IMR-90 (cell line): ENCODE measurements around the gene KDR. TPM values are rescaled to one million over a fixed set of nuclear protein-coding genes. Genes with fewer than 3 reads are reported as not detected.

Experiments
- ATAC-seq: fragments of 200-7000 bp; cut with Tn5 transposase; 2 replicates; pipeline ENCODE4 v1.9.1; 2020; ENCODE audit warnings: low read depth, mild to moderate bottlenecking, moderate library complexity
- BruUV-seq: library from RNA; stranded (reverse); fragments of 400-500 nt; replicated peaks from 2 replicates; lab custom pipeline; 2021; lab: Mats Ljungman, UMichigan
- CTCF ChIA-PET: fragments of 300-600 bp; formaldehyde crosslinking; extraction: SDS; loops from one replicate; lab custom pipeline; 2021; ENCODE audit warnings: antibody characterized with exemption; lab: Yijun Ruan, JAX
- POLR2A ChIA-PET: fragments of 300-600 bp; sonication (Branson Sonifier 250); formaldehyde crosslinking; loops from one replicate; lab custom pipeline; 2022; ENCODE audit warnings: antibody characterized with exemption; ENCODE audit not compliant: unreplicated experiment; lab: Charles Lee
- DNase-seq: peaks from one replicate; pipeline ENCODE4 v3.0.0; 2013
- H2AFZ ChIP-seq: replicated peaks from 2 replicates; pipeline ENCODE3; 2013; ENCODE audit warnings: low read length, mild to moderate bottlenecking; ENCODE audit not compliant: poor library complexity
- H2AK5ac ChIP-seq: 2 replicates; pipeline ENCODE4 v1.6.1; 2013; ENCODE audit warnings: low read depth, low read length, inconsistent platforms
- H2AK9ac ChIP-seq: replicated peaks from 2 replicates; pipeline ENCODE3; 2013; ENCODE audit warnings: mild to moderate bottlenecking, low read depth, low read length, moderate library complexity; ENCODE audit not compliant: poor library complexity
- H2BK120ac ChIP-seq: 2 replicates; pipeline ENCODE4 v1.6.1; 2013; ENCODE audit warnings: low read depth, low read length, inconsistent platforms
- H2BK15ac ChIP-seq: 3 replicates; pipeline ENCODE4 v1.6.1; 2013; ENCODE audit warnings: low read depth, low read length, inconsistent platforms
- H2BK20ac ChIP-seq: 2 replicates; pipeline ENCODE4 v1.6.1; 2013; ENCODE audit warnings: low read depth, mild to moderate bottlenecking, inconsistent platforms, low read length, moderate library complexity
- H2BK5ac ChIP-seq: 2 replicates; pipeline ENCODE4 v1.6.1; 2013; ENCODE audit warnings: mild to moderate bottlenecking, low read depth, low read length, inconsistent platforms; ENCODE audit not compliant: poor library complexity, severe bottlenecking
- H3K14ac ChIP-seq: replicated peaks from 2 replicates; pipeline ENCODE4 v1.6.1; 2013; ENCODE audit warnings: low read depth, low read length, inconsistent platforms
- H3K18ac ChIP-seq: 2 replicates; pipeline ENCODE4 v1.6.1; 2013; ENCODE audit warnings: low read depth, low read length, control low read depth
- H3K23ac ChIP-seq: 2 replicates; pipeline ENCODE4 v1.6.1; 2013; ENCODE audit warnings: low read depth, low read length, inconsistent platforms
- H3K27ac ChIP-seq: 2 replicates; pipeline ENCODE4 v1.5.1; 2013; ENCODE audit warnings: mild to moderate bottlenecking, control low read depth, low read length; ENCODE audit not compliant: insufficient read depth
- H3K27me3 ChIP-seq: 2 replicates; pipeline ENCODE4 v1.6.1; 2013; ENCODE audit warnings: low read length; ENCODE audit not compliant: control insufficient read depth, insufficient read depth
- H3K36me3 ChIP-seq: 2 replicates; pipeline ENCODE4 v1.6.1; 2013; ENCODE audit warnings: low read length, mixed read lengths; ENCODE audit not compliant: control insufficient read depth, insufficient read depth
- H3K4ac ChIP-seq: 2 replicates; pipeline ENCODE4 v1.6.1; 2013; ENCODE audit warnings: low read depth, low read length, inconsistent platforms
- H3K4me1 ChIP-seq: 2 replicates; pipeline ENCODE4 v1.6.1; 2013; ENCODE audit warnings: low read length, mixed read lengths; ENCODE audit not compliant: control insufficient read depth, insufficient read depth
- H3K4me2 ChIP-seq: 2 replicates; pipeline ENCODE4 v1.6.1; 2013; ENCODE audit warnings: low read depth, mild to moderate bottlenecking, control low read depth, low read length, moderate library complexity
- H3K4me3 ChIP-seq: 2 replicates; pipeline ENCODE4 v1.5.1; 2013; ENCODE audit warnings: low read depth, mild to moderate bottlenecking, control low read depth, low read length, moderate library complexity; ENCODE audit not compliant: insufficient read depth
- H3K56ac ChIP-seq: 2 replicates; pipeline ENCODE4 v1.6.1; 2013; ENCODE audit warnings: low read length, inconsistent platforms; ENCODE audit not compliant: insufficient read depth; ENCODE audit errors: extremely low read depth
- H3K79me1 ChIP-seq, 2 experiments: 2 replicates each; pipeline ENCODE4 v1.6.1; 2013; ENCODE audit warnings: low read length in 2 of 2, inconsistent platforms in 1 of 2, low read depth in 1 of 2
- H3K9ac ChIP-seq: 2 replicates; pipeline ENCODE4 v1.6.1; 2013; ENCODE audit warnings: low read depth, low read length, control low read depth
- H3K9me1 ChIP-seq: 2 replicates; pipeline ENCODE4 v1.6.1; 2013; ENCODE audit warnings: low read length, inconsistent platforms; ENCODE audit not compliant: insufficient read depth
- H3K9me3 ChIP-seq: 2 replicates; pipeline ENCODE4 v1.6.1; 2013; ENCODE audit warnings: low read length; ENCODE audit not compliant: control insufficient read depth, insufficient read depth
- H4K20me1 ChIP-seq: 2 replicates; pipeline ENCODE4 v1.6.1; 2013; ENCODE audit warnings: low read length, inconsistent platforms; ENCODE audit not compliant: insufficient read depth
- H4K5ac ChIP-seq: 2 replicates; pipeline ENCODE4 v1.6.1; 2013; ENCODE audit warnings: mild to moderate bottlenecking, low read depth, low read length, control low read depth
- H4K8ac ChIP-seq, 2 experiments: 2 replicates each; pipeline ENCODE4 v1.6.1; 2013; ENCODE audit warnings: low read depth in 2 of 2, low read length in 2 of 2, control low read depth in 1 of 2, inconsistent platforms in 1 of 2
- H4K91ac ChIP-seq: 2 replicates; pipeline ENCODE4 v1.6.1; 2013; ENCODE audit warnings: low read depth, low read length, inconsistent platforms; ENCODE audit not compliant: insufficient read depth
- BHLHE40 ChIP-seq: fragments of 150-350 bp; IDR thresholded peaks from 2 replicates; pipeline ENCODE4 v1.6.1; 2016; ENCODE audit warnings: mild to moderate bottlenecking, low read depth, low read length
- CEBPB ChIP-seq: IDR thresholded peaks from 2 replicates; pipeline ENCODE4 v1.6.1; 2012; ENCODE audit warnings: low read depth, low read length, improper control_type of control experiment
- CHD1 ChIP-seq: IDR thresholded peaks from 2 replicates; pipeline ENCODE4 v1.6.1; 2012; ENCODE audit warnings: low read depth, low read length, improper control_type of control experiment
- FOS ChIP-seq: fragments of 150-350 bp; IDR thresholded peaks from 2 replicates; pipeline ENCODE4 v1.6.1; 2016; ENCODE audit warnings: low read depth, low read length
- MAFK ChIP-seq: IDR thresholded peaks from 2 replicates; pipeline ENCODE4 v1.6.1; 2012; ENCODE audit warnings: low read depth, low read length, improper control_type of control experiment
- MAZ ChIP-seq: IDR thresholded peaks from 2 replicates; pipeline ENCODE4 v1.6.1; 2012; ENCODE audit warnings: low read depth, mild to moderate bottlenecking, low read length, improper control_type of control experiment, moderate library complexity, borderline replicate concordance
- MXI1 ChIP-seq: IDR thresholded peaks from 2 replicates; pipeline ENCODE4 v1.6.1; 2012; ENCODE audit warnings: low read depth, mild to moderate bottlenecking, low read length, moderate library complexity, borderline replicate concordance
- POLR2A ChIP-seq: IDR thresholded peaks from 2 replicates; pipeline ENCODE4 v1.6.1; 2012; ENCODE audit warnings: mild to moderate bottlenecking, low read depth, low read length
- RAD21 ChIP-seq: IDR thresholded peaks from 2 replicates; pipeline ENCODE4 v1.6.1; 2012; ENCODE audit warnings: low read length, improper control_type of control experiment
- RCOR1 ChIP-seq: IDR thresholded peaks from 2 replicates; pipeline ENCODE4 v1.6.1; 2012; ENCODE audit warnings: mild to moderate bottlenecking, low read length, improper control_type of control experiment; ENCODE audit not compliant: insufficient replicate concordance
- RFX5 ChIP-seq: IDR thresholded peaks from 2 replicates; pipeline ENCODE4 v1.8.0; 2012; ENCODE audit warnings: low read depth, mild to moderate bottlenecking, low read length, moderate library complexity
- SMC3 ChIP-seq: fragments of 150-350 bp; IDR thresholded peaks from 2 replicates; pipeline ENCODE4 v1.6.1; 2016; ENCODE audit warnings: low read depth, mild to moderate bottlenecking, antibody characterized with exemption, low read length, moderate library complexity
- WGBS, 2 experiments: methylation state at CpG; one replicate each; pipeline versions ENCODE4 v1.1.5 to v1.1.7; 2013; ENCODE audit warnings: missing lambda C conversion rate in 2 of 2; ENCODE audit not compliant: insufficient read length in 1 of 2; ENCODE audit errors: extremely low coverage in 2 of 2; 5-methylcytosine and 5-hydroxymethylcytosine counted together
- dilution Hi-C: fragments of 300-500 bp; cut with HindIII; formaldehyde crosslinking; loops from one replicate; pipeline ENCODE4 v1.14.3; 2018; ENCODE audit warnings: low sequenced_read_pairs; ENCODE audit not compliant: unreplicated experiment
- in situ Hi-C: fragments of 300-500 bp; cut with MboI; formaldehyde crosslinking; loops from 3 replicates; pipeline ENCODE4 v1.14.3; 2019; ENCODE audit warnings: low sequenced_read_pairs, inconsistent platforms, mixed read lengths
- intact Hi-C: fragments of 100-400 bp; cut with micrococcal nuclease; formaldehyde crosslinking; loops from 2 replicates; pipeline ENCODE4 v1.10.0; 2022
- polyA plus RNA-seq, 3 experiments: library from polyadenylated mRNA; depleted of rRNA; stranded (reverse); fragments of >200 nt; gene quantifications; 2 replicates each; pipeline ENCODE4 v1.2.3, GENCODE V29; 2012; ENCODE audit warnings: low replicate concordance in 1 of 3
- total RNA-seq: library from RNA; depleted of rRNA; stranded (reverse); fragments of >200 nt; gene quantifications from 2 replicates; pipeline ENCODE4 v1.2.3, GENCODE V29; 2012
- TF ChIP-seq, protein P1 (sequence below): fragments of 150-350 bp; IDR thresholded peaks from 2 replicates; pipeline ENCODE4 v1.6.1; 2016; ENCODE audit warnings: low read depth, mild to moderate bottlenecking, low read length, moderate library complexity, borderline replicate concordance
- TF ChIP-seq, protein P2 (sequence below): fragments of 150-350 bp; IDR thresholded peaks from 2 replicates; pipeline ENCODE4 v1.6.1; 2017; ENCODE audit warnings: mild to moderate bottlenecking, antibody characterized with exemption, low read length, low read depth

Gene KDR
- total and polyA plus RNA-seq, 2 of the 4 experiments (the other 2 are of a cell fraction): not detected

DNA sequence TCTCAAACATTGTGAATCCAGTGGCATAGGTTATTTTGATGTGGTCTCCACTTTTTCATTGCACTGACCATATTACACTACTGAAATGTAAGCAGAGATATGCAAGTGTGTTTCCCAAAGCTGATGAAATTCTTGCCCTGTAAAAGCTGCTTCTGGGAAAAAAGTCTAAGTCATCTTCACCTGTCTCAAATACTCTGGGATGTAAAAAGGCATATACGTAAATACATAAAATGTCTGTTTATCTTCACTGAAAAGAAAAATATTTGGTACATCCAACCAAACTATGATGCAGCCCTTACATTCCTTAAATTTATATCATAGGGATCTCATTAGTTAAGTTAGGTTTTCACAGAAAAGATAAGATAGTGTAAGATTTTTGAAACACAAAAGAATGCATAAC lies 7.9 kb downstream of the KDR start:
- Histone ChIP-seq H4K5ac (no peak overlapping the region), H4K91ac (no peak overlapping the region), H2AFZ (no peak overlapping the region), H2BK20ac (no peak overlapping the region), H4K20me1 (no peaks in the 10 kb centered on the region), H3K27me3 (peaks cover 2% of the 10 kb centered on the region), H2BK120ac (no peak overlapping the region), H2AK5ac (no peak overlapping the region), H3K79me1 (no peaks in the 10 kb centered on the region), H3K27ac (no peak overlapping the region), H3K23ac (no peak overlapping the region), H3K9me3 (no peaks in the 10 kb centered on the region), H3K4me2 (no peak overlapping the region), H3K14ac (no peak overlapping the region), H3K18ac (no peak overlapping the region), H3K4me3 (no peak overlapping the region), H3K4ac (no peak overlapping the region), H3K36me3 (no peaks in the 10 kb centered on the region), H4K8ac (no peak overlapping the region), H3K4me1 (no peaks in the 10 kb centered on the region), H2AK9ac (no peak overlapping the region), H2BK15ac (no peak overlapping the region), H2BK5ac (no peak overlapping the region), H3K9me1 (no peaks in the 10 kb centered on the region), H3K56ac (no peak overlapping the region), H3K9ac (no peak overlapping the region)
- BruUV-seq: no TSS peak
- no CpG with 5 or more reads among the region's 1 CpG for WGBS, 2 experiments
- intact Hi-C loops (no loop called here), in situ Hi-C loops (no loop called here), dilution Hi-C loops (no loop called here)
- no peak for DNase-seq
- TF ChIP-seq MAZ (no peak), CHD1 (no peak), MXI1 (no peak), RCOR1 (no peak), FOS (no peak), SMC3 (no peak), MAFK (no peak), RAD21 (no peak), CEBPB (no peak), RFX5 (no peak), BHLHE40 (no peak), POLR2A (no peak)
- TF ChIP-seq, protein P1, sequence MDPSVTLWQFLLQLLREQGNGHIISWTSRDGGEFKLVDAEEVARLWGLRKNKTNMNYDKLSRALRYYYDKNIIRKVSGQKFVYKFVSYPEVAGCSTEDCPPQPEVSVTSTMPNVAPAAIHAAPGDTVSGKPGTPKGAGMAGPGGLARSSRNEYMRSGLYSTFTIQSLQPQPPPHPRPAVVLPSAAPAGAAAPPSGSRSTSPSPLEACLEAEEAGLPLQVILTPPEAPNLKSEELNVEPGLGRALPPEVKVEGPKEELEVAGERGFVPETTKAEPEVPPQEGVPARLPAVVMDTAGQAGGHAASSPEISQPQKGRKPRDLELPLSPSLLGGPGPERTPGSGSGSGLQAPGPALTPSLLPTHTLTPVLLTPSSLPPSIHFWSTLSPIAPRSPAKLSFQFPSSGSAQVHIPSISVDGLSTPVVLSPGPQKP: no peak
- TF ChIP-seq, protein P2, sequence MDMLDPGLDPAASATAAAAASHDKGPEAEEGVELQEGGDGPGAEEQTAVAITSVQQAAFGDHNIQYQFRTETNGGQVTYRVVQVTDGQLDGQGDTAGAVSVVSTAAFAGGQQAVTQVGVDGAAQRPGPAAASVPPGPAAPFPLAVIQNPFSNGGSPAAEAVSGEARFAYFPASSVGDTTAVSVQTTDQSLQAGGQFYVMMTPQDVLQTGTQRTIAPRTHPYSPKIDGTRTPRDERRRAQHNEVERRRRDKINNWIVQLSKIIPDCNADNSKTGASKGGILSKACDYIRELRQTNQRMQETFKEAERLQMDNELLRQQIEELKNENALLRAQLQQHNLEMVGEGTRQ: no peak
- no peak for ATAC-seq
- ChIA-PET POLR2A (no interaction called here), CTCF (no interaction called here)
